Osteocyte (in vitro differentiated cells): ENCODE results near the gene ALOX15. TPM values are rescaled to one million over a fixed set of nuclear protein-coding genes. Genes with fewer than 3 reads are reported as not detected.

Experiments used
- DNase-seq: peaks from one replicate; pipeline ENCODE4 v3.0.0; 2021; ENCODE audit warnings: mixed read lengths; ENCODE audit not compliant: unreplicated experiment; ENCODE audit errors: extremely low spot score
- H3K27ac Mint-ChIP-seq: one replicate; pipeline ENCODE4 v1.8.0; 2021; ENCODE audit warnings: mild to moderate bottlenecking, mixed read lengths; ENCODE audit not compliant: unreplicated experiment
- H3K27me3 Mint-ChIP-seq: one replicate; pipeline ENCODE4 v1.8.0; 2021; ENCODE audit warnings: mixed read lengths; ENCODE audit not compliant: unreplicated experiment
- H3K36me3 Mint-ChIP-seq: one replicate; pipeline ENCODE4 v1.8.0; 2021; ENCODE audit warnings: mixed read lengths; ENCODE audit not compliant: unreplicated experiment
- H3K4me1 Mint-ChIP-seq: one replicate; pipeline ENCODE4 v1.8.0; 2021; ENCODE audit warnings: mixed read lengths; ENCODE audit not compliant: unreplicated experiment
- H3K4me3 Mint-ChIP-seq: one replicate; pipeline ENCODE4 v1.8.0; 2021; ENCODE audit warnings: mild to moderate bottlenecking, moderate library complexity, mixed read lengths; ENCODE audit not compliant: unreplicated experiment
- H3K9me3 Mint-ChIP-seq: one replicate; pipeline ENCODE4 v1.8.0; 2021; ENCODE audit warnings: mixed read lengths; ENCODE audit not compliant: unreplicated experiment
- total RNA-seq: library from RNA; stranded (reverse); gene quantifications from 2 replicates; pipeline ENCODE4 v1.2.1, GENCODE V29; 2021
- TF ChIP-seq, protein P1 (sequence below): fragments of 200-600 bp; sonication (generic); IDR thresholded peaks from 2 replicates; pipeline ENCODE4 v1.5.0; 2021; ENCODE audit warnings: antibody characterized with exemption, mild to moderate bottlenecking, moderate library complexity

ALOX15 gene
- total RNA-seq, 1 donor from 2014 or later = not detected

DNA sequence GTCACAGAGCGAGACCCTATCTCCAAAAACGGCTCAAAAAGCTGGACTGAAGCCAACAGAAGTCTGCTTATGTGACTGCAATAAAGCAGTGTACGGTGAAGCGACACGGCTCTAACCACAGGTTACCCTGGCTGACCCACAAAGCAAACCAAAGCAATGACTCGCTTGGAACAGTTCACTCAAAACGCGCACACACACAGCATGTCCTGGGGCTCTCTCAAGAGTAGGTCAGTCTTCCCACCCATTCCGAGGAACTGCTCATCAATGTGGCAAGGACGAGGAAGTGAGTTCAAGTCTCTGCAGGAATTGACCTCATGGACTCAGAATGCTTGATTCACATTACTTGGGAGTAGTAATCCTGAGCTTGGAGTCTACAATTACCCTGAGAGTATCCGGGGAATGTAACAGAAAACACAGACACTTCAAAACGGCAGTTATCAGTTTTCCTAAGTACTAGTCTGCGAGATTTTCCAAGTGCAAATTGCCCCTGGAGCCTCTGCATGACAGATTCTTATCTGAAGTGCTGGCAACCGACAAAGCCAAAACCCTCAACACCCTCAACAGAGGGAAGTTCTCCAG is 37.1 kb upstream of the ALOX15 start:
- TF ChIP-seq, protein P1, sequence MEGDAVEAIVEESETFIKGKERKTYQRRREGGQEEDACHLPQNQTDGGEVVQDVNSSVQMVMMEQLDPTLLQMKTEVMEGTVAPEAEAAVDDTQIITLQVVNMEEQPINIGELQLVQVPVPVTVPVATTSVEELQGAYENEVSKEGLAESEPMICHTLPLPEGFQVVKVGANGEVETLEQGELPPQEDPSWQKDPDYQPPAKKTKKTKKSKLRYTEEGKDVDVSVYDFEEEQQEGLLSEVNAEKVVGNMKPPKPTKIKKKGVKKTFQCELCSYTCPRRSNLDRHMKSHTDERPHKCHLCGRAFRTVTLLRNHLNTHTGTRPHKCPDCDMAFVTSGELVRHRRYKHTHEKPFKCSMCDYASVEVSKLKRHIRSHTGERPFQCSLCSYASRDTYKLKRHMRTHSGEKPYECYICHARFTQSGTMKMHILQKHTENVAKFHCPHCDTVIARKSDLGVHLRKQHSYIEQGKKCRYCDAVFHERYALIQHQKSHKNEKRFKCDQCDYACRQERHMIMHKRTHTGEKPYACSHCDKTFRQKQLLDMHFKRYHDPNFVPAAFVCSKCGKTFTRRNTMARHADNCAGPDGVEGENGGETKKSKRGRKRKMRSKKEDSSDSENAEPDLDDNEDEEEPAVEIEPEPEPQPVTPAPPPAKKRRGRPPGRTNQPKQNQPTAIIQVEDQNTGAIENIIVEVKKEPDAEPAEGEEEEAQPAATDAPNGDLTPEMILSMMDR = no peak
- peak overlapping the region; percentile 60 for H3K27ac Mint-ChIP-seq
- no peak overlapping the region for H3K4me3 Mint-ChIP-seq
- H3K9me3 Mint-ChIP-seq = no peaks in the 10 kb centered on the region
- H3K36me3 Mint-ChIP-seq = peaks cover 40% of the 10 kb centered on the region
- no peak for DNase-seq
- peaks cover 24% of the 10 kb centered on the region for H3K4me1 Mint-ChIP-seq
- H3K27me3 Mint-ChIP-seq = no peaks in the 10 kb centered on the region

DNA sequence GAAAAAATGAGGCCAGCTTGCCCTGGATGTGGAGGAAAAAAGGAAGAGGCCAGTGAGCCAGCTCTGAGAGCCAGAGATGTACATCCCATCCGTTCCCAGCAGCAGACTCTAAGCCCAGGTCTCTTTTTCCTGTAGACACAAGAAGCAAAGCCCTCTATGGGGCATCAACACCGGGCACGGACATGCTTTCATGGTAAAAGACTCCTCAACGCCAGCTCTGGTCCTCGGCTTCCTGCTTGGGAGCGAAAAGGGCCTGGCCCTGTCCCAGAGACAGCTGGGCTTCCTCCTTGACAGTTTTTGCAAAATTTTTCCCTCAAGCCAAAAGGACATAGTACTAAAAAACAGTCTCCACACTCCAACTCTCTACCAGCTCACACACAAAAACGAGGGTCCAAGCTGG is 35.3 kb upstream of the ALOX15 start:
- Mint-ChIP-seq H3K4me1 (peaks cover 24% of the 10 kb centered on the region), H3K36me3 (peaks cover 38% of the 10 kb centered on the region), H3K4me3 (no peak overlapping the region), H3K9me3 (no peaks in the 10 kb centered on the region), H3K27ac (no peak overlapping the region), H3K27me3 (no peaks in the 10 kb centered on the region)
- DNase-seq = no peak
- TF ChIP-seq, protein P1 = no peak

DNA sequence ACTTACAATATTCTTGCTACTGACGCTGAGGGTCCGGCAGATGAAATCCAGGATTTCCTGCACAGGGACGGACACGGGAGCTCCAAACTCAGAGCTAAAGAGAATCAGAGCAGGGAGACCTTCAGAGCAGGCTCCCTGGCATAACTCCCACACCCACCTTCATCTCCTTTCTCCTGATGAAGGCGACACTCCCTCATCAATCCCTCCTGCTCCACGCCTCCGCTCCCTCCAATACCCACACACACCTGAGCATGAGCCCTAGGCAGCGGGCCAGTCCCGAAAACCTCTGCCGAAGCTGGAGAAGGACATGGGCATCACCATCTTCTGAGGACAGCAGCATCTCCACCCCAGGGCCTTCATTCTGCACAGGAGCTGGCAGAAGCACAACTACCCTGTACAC is 34.3 kb upstream of the ALOX15 start:
- H3K36me3 Mint-ChIP-seq = peaks cover 42% of the 10 kb centered on the region
- H3K4me1 Mint-ChIP-seq = peaks cover 24% of the 10 kb centered on the region
- no peaks in the 10 kb centered on the region for H3K27me3 Mint-ChIP-seq
- TF ChIP-seq, protein P1 = no peak
- H3K4me3 Mint-ChIP-seq = no peak overlapping the region
- H3K27ac Mint-ChIP-seq = no peak overlapping the region
- no peak for DNase-seq
- H3K9me3 Mint-ChIP-seq = no peaks in the 10 kb centered on the region

DNA sequence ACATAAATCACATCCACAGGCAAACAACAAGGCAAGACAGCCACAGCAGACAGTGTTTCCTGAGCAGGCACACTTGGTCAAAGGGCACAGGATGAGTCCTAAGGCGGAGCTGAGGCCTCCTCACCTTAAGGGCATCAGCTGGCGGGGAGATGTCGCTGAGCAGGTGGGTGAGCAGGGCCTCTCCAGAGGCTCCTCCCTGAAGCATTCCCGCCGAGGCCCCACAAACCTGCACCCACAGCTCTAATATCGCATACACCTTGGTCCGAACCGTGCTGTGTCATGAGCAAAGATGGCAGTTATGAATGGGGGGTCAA is 33.2 kb upstream of the ALOX15 start:
- DNase-seq = no peak
- Mint-ChIP-seq H3K36me3 (peaks cover 44% of the 10 kb centered on the region), H3K4me3 (no peak overlapping the region), H3K4me1 (peaks cover 16% of the 10 kb centered on the region), H3K27ac (no peak overlapping the region), H3K9me3 (no peaks in the 10 kb centered on the region), H3K27me3 (no peaks in the 10 kb centered on the region)
- TF ChIP-seq, protein P1 = no peak

DNA sequence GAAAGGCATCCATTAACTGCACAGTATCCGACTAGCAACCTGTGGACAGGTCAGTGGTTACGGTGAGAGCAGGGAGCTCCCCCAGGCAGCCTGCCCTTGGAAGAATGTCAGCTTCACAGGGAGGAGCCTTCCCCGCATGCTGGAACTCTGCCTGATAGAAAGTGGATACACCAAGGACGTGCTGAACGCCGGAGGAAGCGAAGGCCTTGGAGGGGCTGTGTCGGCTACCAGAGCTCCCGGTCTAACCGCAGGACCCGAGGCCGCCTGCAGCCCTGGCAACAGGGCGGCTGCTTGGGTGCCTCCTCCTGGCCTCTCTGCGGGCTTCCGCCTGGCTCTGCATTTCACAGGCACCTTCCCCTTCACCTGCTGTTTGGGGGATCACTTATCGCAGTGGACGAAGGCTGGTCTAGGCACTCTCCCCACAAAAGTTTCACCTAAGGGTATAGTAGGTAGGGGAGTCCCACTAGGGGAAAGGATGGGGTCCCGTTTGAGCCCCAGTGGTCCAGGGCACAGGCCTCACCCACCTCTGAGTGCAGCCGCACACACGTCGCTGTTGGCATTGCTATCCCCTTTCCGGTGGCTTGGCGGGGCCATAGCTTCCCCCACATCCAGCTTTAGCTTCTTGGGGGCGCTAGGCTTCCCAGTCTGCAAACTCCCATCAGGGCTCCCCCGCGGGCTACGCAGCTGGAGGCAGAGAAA is 32.7 kb upstream of the ALOX15 start:
- no peaks in the 10 kb centered on the region for H3K27me3 Mint-ChIP-seq
- H3K36me3 Mint-ChIP-seq = peaks cover 44% of the 10 kb centered on the region
- no peak overlapping the region for H3K27ac Mint-ChIP-seq
- TF ChIP-seq, protein P1 = no peak
- H3K9me3 Mint-ChIP-seq = no peaks in the 10 kb centered on the region
- peaks cover 11% of the 10 kb centered on the region for H3K4me1 Mint-ChIP-seq
- DNase-seq = no peak
- no peak overlapping the region for H3K4me3 Mint-ChIP-seq
